Embryonic facial prominence (tissue), 1 donor: Measurements from ENCODE around the gene FBXL7.

ENCODE experiments used
- DNase-seq: peaks from one replicate; pipeline ENCODE4 v3.0.0-alpha.2; 2016; ENCODE audit errors: extremely low spot score

Gene FBXL7

GRCh38 chr5:15499528-15500324, at the start of gene FBXL7:
Gene FBXL7, plus strand, starts transcription at chr5:15500180.
- DNase-seq = peak; percentile 29

- no peak for DNase-seq
Observed at GRCh38 chr5:15450473-15450872, 49.5 kb upstream of the FBXL7 start.

GRCh38 chr5:15450949-15451348, 49.0 kb upstream of the FBXL7 start:
- DNase-seq = no peak

GRCh38 chr5:15452030-15452429, 48.0 kb upstream of the FBXL7 start:
- no peak for DNase-seq

- DNase-seq = no peak
Observed at GRCh38 chr5:15452781-15453180, 47.2 kb upstream of the FBXL7 start.

- DNase-seq = no peak
Observed at GRCh38 chr5:15459200-15459599, 40.8 kb upstream of the FBXL7 start.

GRCh38 chr5:15463231-15463980, 36.6 kb upstream of the FBXL7 start:
- DNase-seq = no peak

GRCh38 chr5:15472116-15472515, 27.9 kb upstream of the FBXL7 start:
- no peak for DNase-seq

GRCh38 chr5:15474143-15474719, 25.7 kb upstream of the FBXL7 start:
- no peak for DNase-seq

- no peak for DNase-seq
Observed at GRCh38 chr5:15475367-15475766, 24.6 kb upstream of the FBXL7 start.

GRCh38 chr5:15476977-15477376, 23.0 kb upstream of the FBXL7 start:
- no peak for DNase-seq

- DNase-seq = no peak
Observed at GRCh38 chr5:15480436-15480835, 19.5 kb upstream of the FBXL7 start.

GRCh38 chr5:15483351-15484097, 16.5 kb upstream of the FBXL7 start:
- DNase-seq = no peak

GRCh38 chr5:15487228-15487627, 12.8 kb upstream of the FBXL7 start:
- DNase-seq = no peak

GRCh38 chr5:15489571-15490235, 10.3 kb upstream of the FBXL7 start:
- DNase-seq = no peak

- no peak for DNase-seq
Observed at GRCh38 chr5:15492545-15492944, 7.4 kb upstream of the FBXL7 start.

GRCh38 chr5:15493501-15493900, 6.5 kb upstream of the FBXL7 start:
- DNase-seq = no peak

GRCh38 chr5:15495026-15495425, 5.0 kb upstream of the FBXL7 start:
- no peak for DNase-seq

GRCh38 chr5:15496886-15497285, 3.1 kb upstream of the FBXL7 start:
- DNase-seq = no peak

GRCh38 chr5:15500325-15501001, 483 bp downstream of the FBXL7 start:
- peak; percentile 39 for DNase-seq
